GM12801 (cell line): ENCODE measurements around the gene NFATC3.

Experiments
- TF ChIP-seq, protein P1 (sequence below): IDR thresholded peaks from one replicate; pipeline ENCODE4 v1.5.1; 2011; ENCODE audit warnings: control low read depth; ENCODE audit not compliant: insufficient read length; ENCODE audit errors: extremely low read depth

NFATC3 gene

DNA sequence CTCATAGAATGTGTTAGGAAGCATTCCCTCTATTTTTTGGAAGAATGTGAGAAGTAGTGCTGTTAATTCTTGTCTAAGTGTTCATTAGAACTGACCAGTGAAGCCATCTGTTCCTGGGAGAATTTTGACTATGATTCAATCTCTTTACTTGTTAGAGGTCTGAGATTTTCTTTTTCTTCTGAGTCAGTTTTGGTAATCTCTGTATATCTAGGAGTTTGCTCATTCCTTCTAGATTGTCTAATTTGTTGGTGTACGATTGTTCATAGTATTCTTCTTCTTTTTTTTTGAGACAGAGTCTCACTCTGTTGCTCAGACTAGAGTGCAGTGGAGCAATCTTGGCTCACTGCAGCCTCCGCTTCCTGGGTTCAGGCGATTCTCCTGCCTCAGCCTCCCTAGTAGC is 20.4 kb downstream of the NFATC3 start:
- TF ChIP-seq, protein P1, sequence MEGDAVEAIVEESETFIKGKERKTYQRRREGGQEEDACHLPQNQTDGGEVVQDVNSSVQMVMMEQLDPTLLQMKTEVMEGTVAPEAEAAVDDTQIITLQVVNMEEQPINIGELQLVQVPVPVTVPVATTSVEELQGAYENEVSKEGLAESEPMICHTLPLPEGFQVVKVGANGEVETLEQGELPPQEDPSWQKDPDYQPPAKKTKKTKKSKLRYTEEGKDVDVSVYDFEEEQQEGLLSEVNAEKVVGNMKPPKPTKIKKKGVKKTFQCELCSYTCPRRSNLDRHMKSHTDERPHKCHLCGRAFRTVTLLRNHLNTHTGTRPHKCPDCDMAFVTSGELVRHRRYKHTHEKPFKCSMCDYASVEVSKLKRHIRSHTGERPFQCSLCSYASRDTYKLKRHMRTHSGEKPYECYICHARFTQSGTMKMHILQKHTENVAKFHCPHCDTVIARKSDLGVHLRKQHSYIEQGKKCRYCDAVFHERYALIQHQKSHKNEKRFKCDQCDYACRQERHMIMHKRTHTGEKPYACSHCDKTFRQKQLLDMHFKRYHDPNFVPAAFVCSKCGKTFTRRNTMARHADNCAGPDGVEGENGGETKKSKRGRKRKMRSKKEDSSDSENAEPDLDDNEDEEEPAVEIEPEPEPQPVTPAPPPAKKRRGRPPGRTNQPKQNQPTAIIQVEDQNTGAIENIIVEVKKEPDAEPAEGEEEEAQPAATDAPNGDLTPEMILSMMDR, result no peak

DNA sequence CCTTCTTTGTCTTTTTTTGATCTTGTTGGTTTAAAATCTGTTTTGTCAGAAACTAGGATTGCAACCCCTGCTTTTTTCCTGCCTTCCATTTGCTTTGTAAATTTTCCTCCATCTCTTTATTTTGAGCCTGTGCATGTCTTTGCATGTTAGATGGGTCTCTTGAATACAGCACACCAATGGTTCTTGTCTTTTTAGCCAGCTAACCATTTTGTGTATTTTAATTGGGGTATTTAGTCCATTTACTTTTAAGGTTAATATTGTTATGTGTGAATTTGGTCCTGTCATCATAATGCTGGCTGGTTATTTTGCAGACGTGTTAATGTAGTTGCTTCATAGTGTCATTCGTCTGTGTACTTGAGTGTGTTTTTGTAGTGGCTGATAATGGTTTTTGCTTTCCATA is 26.2 kb downstream of the NFATC3 start:
- TF ChIP-seq, protein P1, result no peak

DNA sequence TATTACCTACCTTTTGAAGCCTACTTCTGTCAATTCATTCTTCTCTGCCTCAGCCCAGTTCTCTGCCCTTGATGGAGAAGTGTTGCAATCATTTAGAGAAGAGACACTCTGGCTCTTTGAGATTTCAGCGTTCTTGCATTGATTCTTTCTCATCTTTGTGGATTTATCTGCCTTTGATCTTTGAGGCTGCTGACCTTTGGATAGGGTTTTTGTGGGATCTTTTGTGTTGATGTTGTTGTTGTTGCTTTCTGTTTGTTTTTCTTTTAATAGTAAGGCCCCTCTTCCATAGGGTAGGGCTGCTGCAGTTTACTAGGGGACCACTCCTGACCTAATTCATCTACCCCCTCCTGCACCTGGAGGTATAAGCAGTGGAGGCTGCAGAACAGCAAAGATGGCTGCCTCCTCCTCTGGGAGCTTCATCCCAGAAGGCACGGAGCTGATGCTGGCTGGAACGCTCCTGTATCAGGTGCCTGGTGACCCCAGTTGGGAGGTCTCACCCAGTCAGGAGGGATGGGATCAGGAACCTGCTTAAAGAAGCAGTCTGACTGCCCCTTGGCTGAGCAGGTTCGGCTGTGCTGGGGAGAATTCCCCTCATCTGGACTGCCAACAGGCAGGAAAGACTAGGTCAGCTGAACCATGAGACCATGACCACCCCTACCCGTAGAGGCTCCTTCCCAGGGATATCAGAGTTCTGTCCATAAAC is 28.0 kb downstream of the NFATC3 start:
- TF ChIP-seq, protein P1, result no peak

DNA sequence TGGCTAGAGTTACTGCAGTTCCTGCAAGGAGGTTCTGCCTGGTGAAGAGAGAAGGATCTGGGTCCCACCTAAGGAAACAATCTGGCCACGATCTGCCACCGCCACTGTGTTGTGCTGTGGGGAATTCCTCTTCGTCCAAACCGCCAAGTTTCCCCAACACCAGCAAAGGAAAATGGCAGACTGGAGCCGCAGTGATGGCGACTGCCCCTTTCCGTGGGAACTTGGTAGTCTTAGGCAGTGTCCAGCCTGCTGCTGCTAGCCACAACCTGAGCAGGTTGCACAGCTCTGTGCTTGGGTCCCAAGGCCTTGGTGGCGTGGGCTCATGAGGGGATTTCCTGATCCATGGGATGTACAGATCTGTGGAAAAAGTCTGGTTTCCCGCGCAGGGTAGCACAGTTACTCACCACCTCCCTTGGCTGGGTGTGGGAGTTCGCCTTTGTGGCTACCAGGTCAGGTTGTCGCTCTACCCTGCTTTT is 28.6 kb downstream of the NFATC3 start:
- TF ChIP-seq, protein P1, result no peak

DNA sequence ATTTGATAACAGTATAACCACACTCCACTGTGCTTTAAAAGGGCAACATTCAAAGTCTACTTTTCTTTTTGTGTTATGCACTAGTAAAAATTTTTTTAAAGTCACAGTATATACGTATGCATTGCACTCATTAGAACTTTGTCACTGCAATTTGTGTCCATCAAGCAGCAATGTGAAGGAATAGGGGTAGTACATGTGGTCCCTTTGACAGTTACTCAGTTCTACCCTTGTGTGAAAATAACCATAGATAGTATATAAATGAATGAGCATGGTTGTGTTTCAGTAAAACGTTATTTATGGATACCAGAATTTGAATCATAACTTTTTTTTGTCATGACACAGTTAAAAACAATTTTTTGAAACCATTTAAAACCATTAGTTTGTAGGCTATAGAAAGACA is 30.7 kb downstream of the NFATC3 start:
- TF ChIP-seq, protein P1, result no peak

DNA sequence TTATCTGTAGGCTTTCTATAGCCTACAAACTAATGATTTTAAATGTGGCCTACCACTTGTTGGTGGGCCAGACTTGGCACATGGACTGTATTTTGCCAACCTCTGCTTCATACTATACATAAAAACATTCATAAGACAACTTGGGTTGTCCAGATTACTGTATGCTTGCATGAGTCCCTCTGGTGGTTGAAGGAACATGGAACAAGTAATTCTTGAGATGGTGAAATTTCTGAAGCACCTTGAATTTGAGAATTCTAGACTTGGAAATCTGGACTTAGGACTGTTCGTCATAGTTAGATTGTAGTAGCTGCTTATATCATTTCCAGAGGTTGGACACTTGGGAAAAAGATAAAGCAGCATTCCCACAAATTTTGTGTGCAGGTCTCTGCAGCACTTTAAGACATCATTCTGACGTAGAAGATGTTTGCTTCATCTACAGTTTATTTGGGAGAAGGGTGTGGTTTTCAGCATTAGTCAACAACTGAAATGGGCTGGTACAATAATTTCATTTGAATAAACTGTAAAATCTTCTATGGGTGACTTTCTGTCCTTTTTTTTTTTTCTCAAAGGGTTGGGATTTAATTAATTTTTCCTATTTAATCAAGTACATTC is 31.2 kb downstream of the NFATC3 start:
- TF ChIP-seq, protein P1, result no peak

DNA sequence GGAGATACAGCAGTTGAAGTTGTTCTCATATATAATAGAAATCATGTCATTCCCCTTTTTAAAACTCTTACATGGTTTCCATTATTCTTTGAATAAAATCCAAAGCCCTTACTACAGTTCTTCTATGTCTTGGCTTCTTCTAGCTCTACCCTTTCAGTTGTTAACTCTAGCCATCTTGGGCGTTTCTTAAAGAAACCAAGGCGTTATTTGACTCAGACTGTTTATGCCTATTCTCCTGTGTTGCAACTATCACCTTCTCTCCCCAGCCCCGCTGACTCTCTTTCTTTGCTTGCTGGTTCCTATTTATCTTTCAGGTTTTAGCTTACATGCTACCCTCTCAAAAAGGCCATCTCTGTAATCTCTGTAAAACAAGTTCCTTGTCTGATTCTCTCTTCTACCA is 32.7 kb downstream of the NFATC3 start:
- TF ChIP-seq, protein P1, result no peak
